ENCODE measurements around the gene MBD6.

The MBD6 gene

GRCh38 chr12:57577981-57578758, 55.5 kb downstream of the MBD6 start:
- TF ChIP-seq EP300 (IDR thresholded peaks at IDR 0.05; ENCODE audit: borderline replicate concordance) (no peak), ZBTB7A (IDR thresholded peaks at IDR 0.05; ENCODE audit: low read depth) (no peak), NFIC (IDR thresholded peaks at IDR 0.05) (no peak), EGR1 (IDR thresholded peaks at IDR 0.05) (no peak), YY1 (IDR thresholded peaks at IDR 0.05; ENCODE audit: low read depth) (no peak), TAF1 (IDR thresholded peaks at IDR 0.05; ENCODE audit: low read depth) (no peak), FOXM1 (IDR thresholded peaks at IDR 0.05; ENCODE audit: borderline replicate concordance, low read depth) (no peak), TEAD4 (IDR thresholded peaks at IDR 0.05) (no peak), TCF12 (IDR thresholded peaks at IDR 0.05; ENCODE audit: low read depth) (no peak), CEBPB (IDR thresholded peaks at IDR 0.05) (no peak), REST (IDR thresholded peaks at IDR 0.05; ENCODE audit: low read depth) (no peak), CREB1 (IDR thresholded peaks at IDR 0.05; ENCODE audit: low read depth) (no peak), RAD21 (IDR thresholded peaks at IDR 0.05; ENCODE audit: low read depth) (no peak)
- TF ChIP-seq, protein P1, sequence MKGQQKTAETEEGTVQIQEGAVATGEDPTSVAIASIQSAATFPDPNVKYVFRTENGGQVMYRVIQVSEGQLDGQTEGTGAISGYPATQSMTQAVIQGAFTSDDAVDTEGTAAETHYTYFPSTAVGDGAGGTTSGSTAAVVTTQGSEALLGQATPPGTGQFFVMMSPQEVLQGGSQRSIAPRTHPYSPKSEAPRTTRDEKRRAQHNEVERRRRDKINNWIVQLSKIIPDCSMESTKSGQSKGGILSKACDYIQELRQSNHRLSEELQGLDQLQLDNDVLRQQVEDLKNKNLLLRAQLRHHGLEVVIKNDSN (IDR thresholded peaks at IDR 0.05), result no peak
- TF ChIP-seq, protein P2, sequence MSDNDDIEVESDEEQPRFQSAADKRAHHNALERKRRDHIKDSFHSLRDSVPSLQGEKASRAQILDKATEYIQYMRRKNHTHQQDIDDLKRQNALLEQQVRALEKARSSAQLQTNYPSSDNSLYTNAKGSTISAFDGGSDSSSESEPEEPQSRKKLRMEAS (IDR thresholded peaks at IDR 0.05), result no peak

DNA sequence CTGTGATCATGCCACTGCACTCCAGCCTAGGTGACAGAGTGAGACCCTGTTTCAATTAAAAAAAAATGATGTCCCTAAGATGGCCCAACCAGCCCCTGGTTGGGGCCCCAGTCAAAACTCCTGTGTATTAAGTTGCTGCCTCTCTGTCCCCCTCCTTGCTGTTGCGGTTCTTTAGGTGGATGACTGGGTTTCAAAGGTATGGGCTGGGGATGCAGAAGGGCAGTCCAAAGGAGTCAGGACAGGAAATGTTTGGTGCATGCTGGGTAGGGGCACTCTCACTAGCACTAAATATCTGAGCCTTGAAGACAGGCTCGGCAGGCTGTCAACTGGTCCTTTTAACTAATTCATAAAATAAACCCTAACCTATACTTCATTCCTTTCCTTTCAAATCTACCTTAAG, 56.4 kb downstream of the MBD6 start:
- TF ChIP-seq TAF1 (IDR thresholded peaks at IDR 0.05; ENCODE audit: low read depth) (no peak), TEAD4 (IDR thresholded peaks at IDR 0.05) (no peak), TCF12 (IDR thresholded peaks at IDR 0.05; ENCODE audit: low read depth) (no peak), REST (IDR thresholded peaks at IDR 0.05; ENCODE audit: low read depth) (no peak), YY1 (IDR thresholded peaks at IDR 0.05; ENCODE audit: low read depth) (no peak), CEBPB (IDR thresholded peaks at IDR 0.05) (no peak), ZBTB7A (IDR thresholded peaks at IDR 0.05; ENCODE audit: low read depth) (no peak)
